ENCODE results near the gene SMIM29. TPM values are rescaled to one million over a fixed set of nuclear protein-coding genes. Genes with fewer than 3 reads are reported as not detected.

SMIM29 gene
- total RNA-seq, 4 donors from 2014 or later: 5.2 to 44.3 (median 20.0) TPM

DNA sequence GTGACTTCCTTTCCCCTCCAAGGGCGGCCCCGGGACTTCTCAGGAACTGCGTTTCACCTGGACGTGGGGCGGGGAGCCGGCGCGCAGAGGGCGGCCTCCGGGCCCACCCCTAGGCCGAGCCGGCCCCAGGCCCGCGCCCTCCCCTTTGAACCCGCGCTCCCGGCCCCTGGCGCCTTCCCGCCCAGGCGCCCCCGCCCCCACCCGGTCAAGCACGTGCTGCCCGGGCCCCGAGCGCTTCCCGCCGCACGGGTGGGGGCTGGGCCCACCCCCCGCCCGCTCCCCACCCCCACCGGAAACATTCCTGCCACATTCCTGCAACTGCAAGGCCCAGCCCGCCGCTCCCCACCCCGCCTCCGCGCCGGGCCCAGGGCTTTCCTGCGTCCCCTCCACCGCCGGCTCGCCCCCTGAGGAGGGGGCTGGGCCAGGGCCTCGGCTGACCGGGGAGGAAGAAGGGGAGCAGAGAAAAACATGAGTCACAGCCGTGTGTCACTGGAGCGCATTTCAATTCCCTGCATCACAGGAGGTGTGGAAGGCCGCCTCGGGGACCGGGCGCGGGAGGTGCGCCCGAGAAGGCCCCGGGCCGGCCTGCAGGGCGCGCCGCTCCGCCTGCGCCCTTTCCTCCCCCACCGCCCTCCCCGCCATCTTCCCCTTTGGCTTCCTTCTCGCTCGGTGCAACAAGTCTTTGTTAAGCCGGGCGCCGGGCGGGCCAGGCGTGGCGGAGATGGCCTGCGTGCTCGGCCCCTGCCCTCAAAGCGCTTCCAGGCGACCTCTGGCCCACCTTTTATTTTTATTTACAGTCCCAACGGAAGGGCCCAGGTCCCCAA is 13.3 kb downstream of the SMIM29 start:
- Histone ChIP-seq H3K4me3 (no peak overlapping the region), H3K4me1 (peaks cover 0 to 6% of the 10 kb centered on the region in 2 donors), H3K9me3 (no peaks in the 10 kb centered on the region), H3K36me3 (no peaks in the 10 kb centered on the region), H3K27me3 (no peaks in the 10 kb centered on the region), H3K27ac (peak overlapping the region; percentile 84 to 87)
- peak; percentile 31 to 53 for DNase-seq
- intact Hi-C loops (cut with DNase I; ENCODE audit: low total_unique reads): no loop called here
- TF ChIP-seq POLR2A (IDR thresholded peaks at IDR 0.05): peak in 1 of 2 donors; percentile 28
- TF ChIP-seq, protein P1, sequence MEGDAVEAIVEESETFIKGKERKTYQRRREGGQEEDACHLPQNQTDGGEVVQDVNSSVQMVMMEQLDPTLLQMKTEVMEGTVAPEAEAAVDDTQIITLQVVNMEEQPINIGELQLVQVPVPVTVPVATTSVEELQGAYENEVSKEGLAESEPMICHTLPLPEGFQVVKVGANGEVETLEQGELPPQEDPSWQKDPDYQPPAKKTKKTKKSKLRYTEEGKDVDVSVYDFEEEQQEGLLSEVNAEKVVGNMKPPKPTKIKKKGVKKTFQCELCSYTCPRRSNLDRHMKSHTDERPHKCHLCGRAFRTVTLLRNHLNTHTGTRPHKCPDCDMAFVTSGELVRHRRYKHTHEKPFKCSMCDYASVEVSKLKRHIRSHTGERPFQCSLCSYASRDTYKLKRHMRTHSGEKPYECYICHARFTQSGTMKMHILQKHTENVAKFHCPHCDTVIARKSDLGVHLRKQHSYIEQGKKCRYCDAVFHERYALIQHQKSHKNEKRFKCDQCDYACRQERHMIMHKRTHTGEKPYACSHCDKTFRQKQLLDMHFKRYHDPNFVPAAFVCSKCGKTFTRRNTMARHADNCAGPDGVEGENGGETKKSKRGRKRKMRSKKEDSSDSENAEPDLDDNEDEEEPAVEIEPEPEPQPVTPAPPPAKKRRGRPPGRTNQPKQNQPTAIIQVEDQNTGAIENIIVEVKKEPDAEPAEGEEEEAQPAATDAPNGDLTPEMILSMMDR (IDR thresholded peaks at IDR 0.05): peak in 1 of 4 experiments; percentile 12

DNA sequence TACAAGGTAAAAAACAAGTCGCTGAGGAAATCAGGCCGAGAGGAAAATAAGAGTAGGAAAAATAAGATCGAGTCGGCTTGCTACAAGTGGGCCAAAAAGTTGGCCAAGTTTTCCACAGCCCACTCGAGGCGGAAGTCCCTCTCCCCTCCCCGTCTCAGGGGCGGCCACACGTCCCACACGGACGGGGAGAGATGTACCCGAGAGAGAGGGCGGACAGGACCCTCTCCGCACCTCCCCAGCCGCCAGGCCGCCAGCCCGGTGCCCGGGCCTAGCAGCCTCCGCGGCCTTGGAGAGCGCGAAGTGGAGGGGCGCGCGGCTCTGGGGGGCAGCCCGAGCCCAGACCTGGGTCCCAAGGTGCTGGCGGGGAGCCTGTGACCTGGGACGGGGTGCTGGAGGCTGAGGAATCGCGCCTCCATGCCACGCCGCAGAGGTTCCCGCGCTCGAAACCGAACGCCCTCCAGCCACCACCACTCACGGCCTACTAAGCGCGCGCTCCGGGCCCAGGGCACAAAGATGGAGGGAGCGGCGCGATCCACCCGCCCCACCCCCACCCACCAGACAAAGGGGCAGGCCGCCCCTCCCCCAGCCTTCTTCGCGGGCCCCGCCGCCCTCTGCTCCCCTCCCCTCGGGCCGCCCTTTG is 14.0 kb downstream of the SMIM29 start:
- Histone ChIP-seq H3K4me3 (no peak overlapping the region), H3K9me3 (no peaks in the 10 kb centered on the region), H3K27ac (peak overlapping the region; percentile 84 to 87), H3K27me3 (no peaks in the 10 kb centered on the region), H3K4me1 (peaks cover 0 to 6% of the 10 kb centered on the region in 2 donors), H3K36me3 (no peaks in the 10 kb centered on the region)
- TF ChIP-seq, protein P1 (IDR thresholded peaks at IDR 0.05): no peak
- intact Hi-C loops (cut with DNase I; ENCODE audit: low total_unique reads): no loop called here
- no peak for DNase-seq

DNA sequence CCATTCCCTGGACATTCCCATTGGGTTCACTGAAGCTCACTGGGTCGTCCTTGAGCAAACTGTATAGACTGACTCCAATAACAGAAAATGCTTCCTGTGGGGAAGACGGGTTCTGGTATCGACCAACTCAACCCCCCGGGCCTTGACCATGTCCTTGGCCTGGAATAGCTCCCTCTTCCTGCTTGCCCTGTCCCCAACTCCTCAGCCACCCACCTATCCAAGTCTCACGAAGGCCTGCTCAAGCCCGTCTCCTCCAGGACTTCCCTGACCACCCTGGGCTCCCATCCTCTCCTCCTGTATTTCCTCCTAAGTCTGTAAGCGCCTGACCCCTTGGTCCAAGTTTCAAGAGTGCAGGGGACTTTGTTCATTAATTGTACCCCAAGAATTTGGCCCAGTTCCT is 14.9 kb downstream of the SMIM29 start:
- no peak for DNase-seq

DNA sequence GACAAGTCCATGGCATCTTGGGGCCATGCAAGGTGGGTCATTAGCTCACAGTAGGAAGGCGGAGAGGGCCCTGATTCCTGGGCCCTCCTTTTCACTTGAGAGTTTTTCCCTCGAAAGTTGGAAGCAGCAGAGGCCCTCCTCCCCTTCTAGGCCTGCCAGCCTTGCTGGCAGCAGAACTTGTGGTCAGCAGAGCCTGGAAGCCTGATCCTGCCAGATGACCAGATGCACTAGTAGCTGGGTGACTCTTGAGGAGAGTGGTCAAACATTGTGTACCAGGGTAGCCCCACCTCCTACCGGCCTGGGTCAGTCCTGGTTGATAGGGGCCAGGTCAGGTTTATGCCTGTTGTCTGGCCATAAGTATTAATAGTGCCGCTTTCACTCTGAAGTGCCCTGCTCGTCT is 15.9 kb downstream of the SMIM29 start:
- Histone ChIP-seq H3K27me3 (no peaks in the 10 kb centered on the region), H3K4me3 (no peak overlapping the region), H3K4me1 (peaks cover 0 to 3% of the 10 kb centered on the region in 2 donors), H3K9me3 (no peaks in the 10 kb centered on the region), H3K27ac (no peak overlapping the region), H3K36me3 (no peaks in the 10 kb centered on the region)
- no peak for DNase-seq
- no peak for TF ChIP-seq POLR2A (IDR thresholded peaks at IDR 0.05)
- TF ChIP-seq, protein P1 (IDR thresholded peaks at IDR 0.05): no peak
- intact Hi-C loops (cut with DNase I; ENCODE audit: low total_unique reads): no loop called here

More for the DNA sequence above, 14.9 kb downstream of the SMIM29 start:
- H3K9me3 ChIP-seq: no peaks in the 10 kb centered on the region
- intact Hi-C loops (cut with DNase I; ENCODE audit: low total_unique reads): no loop called here
- H3K27me3 ChIP-seq: no peaks in the 10 kb centered on the region
- TF ChIP-seq, protein P1 (IDR thresholded peaks at IDR 0.05): no peak
- TF ChIP-seq POLR2A (IDR thresholded peaks at IDR 0.05): no peak
- peak overlapping the region in 1 of 2 donors; percentile 5 for H3K27ac ChIP-seq
- no peaks in the 10 kb centered on the region for H3K36me3 ChIP-seq
- no peak overlapping the region for H3K4me3 ChIP-seq
- peaks cover 0 to 6% of the 10 kb centered on the region in 2 donors for H3K4me1 ChIP-seq
